GM21737 (cell line): ENCODE measurements around the gene STAT2.
"Not testable (repeated sequence)": the region's sequence is repeated elsewhere in the genome, so short reads cannot be mapped to it uniquely, and the experiment has no call there.

Experiments used
- ATAC-seq: cut with Tn5 transposase; IDR thresholded peaks from one replicate; pipeline ENCODE4 v1.9.1; 2021; ENCODE audit warnings: mild to moderate bottlenecking, moderate library complexity; ENCODE audit not compliant: unreplicated experiment

Gene STAT2

DNA sequence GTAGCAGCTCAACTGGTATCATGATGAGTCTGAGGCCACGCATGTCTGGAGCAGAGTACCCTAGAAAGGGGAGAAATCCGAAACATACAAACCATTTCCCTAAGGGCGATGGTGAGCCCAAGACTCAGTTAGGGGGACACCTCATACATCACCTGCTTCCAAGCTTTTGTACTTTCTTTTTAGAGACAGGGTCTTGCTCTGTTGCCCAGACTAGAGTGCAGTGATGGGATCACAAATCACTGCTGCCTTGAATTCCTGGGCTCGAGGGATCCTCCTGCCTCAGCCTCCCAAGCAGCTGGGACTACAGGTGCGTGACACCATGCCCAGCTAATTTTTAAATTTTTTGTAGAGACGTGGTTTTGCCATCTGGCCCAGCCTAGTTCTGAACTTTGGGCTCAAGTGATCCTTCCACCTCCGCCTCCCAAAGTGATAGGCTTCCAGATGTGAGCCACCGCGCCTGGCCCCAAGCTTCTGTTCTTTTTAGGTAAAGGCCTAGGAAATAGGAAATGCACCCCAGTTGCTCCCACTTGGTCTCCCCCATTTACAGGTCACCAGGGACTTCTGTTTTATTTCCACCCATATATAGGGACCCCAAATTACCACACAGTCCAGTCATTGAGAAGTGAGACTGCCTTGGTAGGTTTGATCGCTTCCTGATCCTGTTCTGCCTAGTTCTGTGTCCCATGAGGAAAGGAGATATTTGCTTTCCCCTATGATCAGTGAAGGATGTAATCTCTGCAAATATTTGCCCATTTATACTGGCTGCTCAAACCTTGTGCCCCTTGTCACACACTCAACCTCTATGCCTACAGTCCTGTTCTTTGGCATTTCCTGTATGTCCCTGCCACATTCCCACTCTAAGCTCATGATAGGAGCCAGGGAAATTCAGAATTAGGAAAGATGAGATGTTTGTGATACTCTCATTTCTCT is 2.5 kb upstream of the STAT2 start, which contains the start of gene APOF:
APOF (minus strand) TSS at position 728 of the 930 bp plus-strand sequence; CDS start at position 616, 112 bp downstream.
- ATAC-seq, result no peak

DNA sequence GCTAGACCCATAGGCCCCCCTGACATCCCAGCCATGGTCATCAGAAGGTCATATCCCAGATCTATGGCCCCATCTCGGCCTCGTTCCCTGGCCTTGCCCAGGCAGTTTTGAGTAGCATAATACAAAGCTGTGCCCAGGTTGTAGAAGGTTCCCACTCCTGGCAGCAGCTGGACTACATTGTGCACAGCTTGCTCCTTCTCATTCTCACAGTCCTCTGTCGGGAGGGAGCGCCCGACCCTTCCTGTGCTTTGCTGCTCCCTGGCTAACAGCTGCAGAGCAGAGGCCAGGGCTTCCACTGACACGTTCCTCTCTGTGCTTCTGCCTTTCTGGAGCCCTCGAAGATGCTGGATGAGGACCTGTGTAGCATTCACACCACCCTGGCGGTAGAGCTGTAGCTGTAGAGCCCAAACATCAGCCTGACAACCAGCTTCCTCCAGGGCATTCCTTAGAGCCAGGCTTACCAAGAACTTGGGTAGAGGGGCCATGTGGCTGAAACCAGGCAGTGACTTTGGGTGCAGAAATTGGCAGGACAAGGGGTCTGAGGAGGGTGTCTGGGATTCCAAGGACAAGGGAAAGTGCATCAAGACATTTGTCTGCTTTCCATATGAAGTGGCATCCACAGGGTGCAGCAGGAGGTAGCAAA is 1.7 kb upstream of the STAT2 start:
- ATAC-seq, result no peak

DNA sequence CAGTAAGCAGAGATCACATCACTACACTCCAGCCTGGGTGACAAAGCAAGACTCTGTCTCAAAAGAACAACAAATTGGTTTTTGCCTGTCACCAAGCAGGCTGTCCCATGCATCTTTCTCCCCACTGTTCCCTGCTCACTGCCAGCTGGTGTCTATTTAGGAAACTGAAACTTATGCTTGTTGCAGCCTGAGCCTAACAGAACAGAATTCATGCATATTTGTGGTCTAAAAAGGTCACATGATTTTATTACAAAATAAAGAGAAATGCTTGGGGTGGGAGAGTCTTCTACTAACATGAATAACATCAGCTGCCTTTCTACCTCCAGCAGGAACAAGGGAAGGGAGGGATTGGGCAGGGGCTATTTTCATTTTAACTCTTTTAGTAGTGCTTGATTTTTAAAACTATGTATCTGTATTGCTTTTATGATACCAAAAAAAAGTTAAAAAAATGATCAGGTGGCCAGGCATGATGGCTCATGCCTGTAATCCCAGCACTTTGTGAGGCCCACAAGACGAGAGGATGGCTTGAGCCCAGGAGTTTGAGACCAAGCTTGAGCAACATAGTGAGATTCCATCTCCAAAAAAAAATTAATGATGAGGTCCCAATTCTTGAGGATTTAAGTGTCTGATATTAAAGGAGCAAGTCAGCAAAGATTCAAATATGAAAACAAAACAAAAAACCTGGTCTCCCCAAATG is 923 bp downstream of the STAT2 start:
- no peak for ATAC-seq

DNA sequence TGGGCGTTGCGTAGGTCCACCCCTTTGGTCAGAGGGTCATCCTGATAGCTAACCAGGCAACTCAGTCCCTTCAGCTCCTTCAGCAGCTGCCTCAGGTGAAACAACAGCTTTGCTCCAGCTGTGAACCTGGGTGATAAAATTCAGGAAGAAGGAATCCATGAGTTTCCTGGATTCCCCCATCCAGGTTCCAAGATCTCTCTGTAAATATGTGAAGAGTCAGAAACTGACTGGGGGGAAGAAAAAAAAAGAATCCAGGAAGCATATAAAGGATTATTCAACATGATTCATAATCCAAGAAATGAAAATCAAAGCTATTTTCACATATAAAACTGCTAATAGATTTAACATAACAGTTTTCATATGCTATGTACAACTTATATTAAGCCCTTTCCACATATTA is 8.6 kb downstream of the STAT2 start:
- no peak for ATAC-seq

DNA sequence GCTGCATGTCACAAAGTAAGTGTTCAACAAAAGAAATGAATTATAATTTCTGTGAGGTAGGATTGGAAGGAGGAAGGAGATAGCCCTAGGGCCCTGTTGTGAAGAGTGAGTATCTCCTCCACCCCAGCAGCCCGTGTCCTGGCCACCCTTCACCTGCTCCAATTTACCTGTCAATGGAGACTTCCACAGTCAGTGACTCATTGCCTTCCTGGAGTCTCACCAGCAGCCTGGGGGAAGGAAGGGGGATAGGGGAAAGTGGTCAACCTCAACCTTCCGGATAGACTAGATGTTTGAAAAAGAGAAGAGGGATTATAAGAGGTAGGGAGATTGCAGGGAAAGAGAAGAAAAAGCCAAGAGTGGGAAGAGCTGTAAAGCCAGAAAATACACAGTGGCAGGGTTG is 9.2 kb downstream of the STAT2 start:
- no peak for ATAC-seq

DNA sequence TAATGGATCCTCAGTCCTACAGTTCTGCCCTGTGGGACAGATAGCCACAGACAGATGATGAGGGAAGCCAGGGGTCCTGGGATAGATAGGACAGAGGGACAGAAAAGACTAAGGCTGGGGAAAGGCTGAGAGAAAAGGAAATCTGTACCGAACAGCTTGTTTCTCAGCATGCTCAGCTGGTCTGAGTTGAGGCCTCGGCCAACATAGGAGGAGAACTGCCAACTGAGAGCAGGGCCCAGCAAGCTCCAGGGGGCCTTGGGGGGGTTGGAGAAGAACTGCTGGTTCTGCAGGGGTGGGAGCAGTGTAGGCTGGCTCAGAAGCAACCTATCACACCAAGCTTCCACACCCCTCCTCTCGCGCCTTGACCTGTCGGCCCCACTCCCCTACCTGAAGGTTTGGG is 11.1 kb downstream of the STAT2 start:
- ATAC-seq, result no peak

DNA sequence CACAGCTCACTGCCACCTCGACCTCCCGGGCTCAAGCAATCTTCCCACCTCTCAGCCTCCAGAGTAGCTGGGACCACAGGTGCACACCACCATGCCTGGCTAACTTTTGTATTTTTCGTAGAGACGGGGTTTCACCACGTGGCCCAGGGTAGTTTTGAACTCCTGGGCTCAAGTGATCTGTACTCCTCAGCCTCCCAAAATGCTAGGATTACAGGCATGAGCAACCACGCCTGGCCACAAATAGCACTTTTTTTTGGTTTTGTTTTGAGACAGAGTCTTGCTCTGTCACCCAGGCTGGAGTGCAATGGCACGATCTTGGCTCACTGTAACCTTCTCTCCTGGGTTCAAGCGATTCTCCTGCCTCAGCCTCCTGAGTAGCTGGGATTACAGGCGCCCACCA is 12.7 kb downstream of the STAT2 start:
- ATAC-seq, result not testable (repeated sequence)

DNA sequence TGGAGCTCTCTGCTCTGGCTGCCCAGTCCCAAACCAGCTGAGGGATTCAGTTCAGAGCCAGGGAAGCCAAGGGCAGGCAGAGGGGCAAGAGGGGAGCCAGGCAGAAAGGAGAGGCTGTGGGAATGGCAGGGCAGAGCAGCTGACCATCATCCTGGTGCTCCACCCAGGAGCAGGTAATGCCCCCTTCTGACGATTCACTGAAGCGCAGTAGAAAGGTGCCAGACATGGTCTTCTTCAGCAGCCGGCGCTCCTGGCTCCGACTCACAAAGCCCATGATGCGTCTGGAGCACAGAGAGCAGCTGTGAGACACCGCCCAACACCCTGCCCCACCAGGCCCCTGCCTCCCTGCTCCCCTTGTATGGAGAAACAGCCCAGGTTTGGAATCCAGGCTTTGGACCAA is 13.2 kb downstream of the STAT2 start:
- ATAC-seq, result no peak

DNA sequence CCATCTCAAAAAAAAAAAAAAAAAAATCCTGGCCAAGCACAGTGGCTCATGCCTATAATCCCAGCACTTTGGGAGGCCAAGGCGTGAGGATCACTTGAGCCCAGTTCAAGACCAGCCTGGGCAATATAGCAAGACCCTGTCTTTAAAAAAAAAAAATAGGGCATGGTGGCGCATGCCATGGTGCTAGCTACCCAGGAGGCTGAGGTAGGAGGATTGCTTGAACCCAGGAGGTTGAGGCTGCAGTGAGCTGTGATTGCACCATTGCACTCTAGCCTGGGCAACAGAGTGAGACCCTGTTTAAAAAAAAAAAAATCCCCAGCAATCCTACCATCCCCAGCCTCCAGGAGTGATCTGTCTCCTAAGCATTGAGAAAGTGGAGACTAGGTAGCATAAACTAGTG is 17.6 kb downstream of the STAT2 start:
- not testable (repeated sequence) for ATAC-seq

DNA sequence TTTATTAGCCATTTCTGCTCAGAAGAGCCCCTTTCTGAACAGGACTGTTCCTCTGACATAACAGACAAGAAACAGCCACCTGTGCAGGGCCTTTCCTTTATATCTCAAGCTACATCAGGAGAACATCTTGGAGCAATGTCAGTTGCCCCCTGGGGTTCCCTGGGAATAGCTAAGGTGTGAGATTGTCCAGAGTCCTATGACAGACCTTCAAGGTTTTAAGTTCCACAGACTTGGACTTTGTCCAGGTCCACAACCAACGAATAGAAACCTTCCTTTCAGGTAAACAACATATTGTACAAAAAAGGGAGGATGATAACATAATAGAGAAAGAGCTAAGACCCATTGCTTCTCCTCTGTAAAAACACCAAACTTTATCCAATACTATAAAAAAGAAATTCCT is 18.3 kb downstream of the STAT2 start:
- no peak for ATAC-seq

DNA sequence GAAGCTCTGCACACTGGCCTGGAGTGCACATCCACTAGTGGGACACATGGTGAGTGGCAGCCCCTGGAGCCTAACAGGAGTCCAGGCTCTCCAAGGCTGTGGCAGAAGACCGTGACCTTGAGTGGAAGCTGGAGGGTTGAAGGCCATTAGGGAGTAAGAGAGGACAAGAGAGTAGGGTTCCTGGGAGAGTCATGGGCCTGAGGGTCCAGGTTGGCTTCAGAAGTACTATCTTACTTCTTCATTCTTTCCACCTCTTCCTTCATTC is 20.8 kb downstream of the STAT2 start:
- no peak for ATAC-seq

DNA sequence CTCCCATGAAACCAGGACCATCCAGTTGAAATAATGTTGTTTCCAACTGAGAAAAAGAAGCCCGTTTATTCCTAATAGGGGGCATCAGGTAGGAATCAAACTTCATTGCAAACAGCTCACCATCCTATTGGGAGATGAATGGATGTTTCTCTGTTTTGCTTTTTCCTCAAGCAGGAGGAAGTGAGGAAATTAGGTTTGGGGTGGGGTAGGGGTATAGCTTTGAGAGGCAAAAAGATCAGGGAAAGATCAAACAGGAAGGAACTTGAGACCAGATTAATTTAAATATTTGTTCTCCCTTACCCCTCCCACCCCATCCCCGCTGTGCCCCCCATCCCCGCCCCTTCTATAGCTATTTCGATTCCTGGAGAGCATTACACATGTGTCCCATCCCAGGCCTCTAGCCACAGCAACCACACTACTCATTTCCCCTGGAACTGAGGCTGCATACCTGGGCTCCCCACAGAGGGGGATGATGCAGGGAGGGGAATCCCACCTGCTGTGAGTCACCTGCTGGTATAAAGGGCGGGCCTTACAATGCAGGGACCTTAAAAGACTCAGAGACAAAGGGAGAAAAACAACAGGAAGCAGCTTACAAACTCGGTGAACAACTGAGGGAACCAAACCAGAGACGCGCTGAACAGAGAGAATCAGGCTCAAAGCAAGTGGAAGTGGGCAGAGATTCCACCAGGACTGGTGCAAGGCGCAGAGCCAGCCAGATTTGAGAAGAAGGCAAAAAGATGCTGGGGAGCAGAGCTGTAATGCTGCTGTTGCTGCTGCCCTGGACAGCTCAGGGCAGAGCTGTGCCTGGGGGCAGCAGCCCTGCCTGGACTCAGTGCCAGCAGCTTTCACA is 21.4 kb downstream of the STAT2 start, which contains the start of gene IL23A:
IL23A (plus strand) TSS at position 577 of the 850 bp plus-strand sequence; CDS start at position 738, 161 bp downstream.
- peak; percentile 37 for ATAC-seq

DNA sequence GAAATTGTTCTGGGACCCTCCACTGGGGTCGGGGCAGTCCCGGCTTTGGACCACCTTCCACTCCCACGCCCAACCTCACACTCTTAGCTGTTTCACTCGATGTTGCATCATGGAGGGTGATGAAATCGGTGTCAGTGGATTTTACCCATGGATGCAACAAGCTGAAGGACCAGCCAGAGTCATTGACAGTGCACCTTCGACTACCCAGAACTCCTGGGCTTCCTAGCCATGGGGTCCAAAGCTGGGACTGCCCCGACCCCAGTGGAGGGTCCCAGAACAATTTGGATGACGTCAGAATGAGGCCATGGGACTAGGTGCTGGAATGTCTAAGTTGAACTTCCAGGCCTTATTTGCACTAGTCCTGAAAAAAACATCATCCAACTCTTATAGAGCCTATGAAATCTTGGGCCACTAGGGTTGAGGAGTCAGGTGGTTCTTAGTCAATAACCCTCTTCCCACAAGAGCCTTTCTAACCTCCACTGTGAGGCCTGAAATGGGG is 22.1 kb downstream of the STAT2 start:
- no peak for ATAC-seq

DNA sequence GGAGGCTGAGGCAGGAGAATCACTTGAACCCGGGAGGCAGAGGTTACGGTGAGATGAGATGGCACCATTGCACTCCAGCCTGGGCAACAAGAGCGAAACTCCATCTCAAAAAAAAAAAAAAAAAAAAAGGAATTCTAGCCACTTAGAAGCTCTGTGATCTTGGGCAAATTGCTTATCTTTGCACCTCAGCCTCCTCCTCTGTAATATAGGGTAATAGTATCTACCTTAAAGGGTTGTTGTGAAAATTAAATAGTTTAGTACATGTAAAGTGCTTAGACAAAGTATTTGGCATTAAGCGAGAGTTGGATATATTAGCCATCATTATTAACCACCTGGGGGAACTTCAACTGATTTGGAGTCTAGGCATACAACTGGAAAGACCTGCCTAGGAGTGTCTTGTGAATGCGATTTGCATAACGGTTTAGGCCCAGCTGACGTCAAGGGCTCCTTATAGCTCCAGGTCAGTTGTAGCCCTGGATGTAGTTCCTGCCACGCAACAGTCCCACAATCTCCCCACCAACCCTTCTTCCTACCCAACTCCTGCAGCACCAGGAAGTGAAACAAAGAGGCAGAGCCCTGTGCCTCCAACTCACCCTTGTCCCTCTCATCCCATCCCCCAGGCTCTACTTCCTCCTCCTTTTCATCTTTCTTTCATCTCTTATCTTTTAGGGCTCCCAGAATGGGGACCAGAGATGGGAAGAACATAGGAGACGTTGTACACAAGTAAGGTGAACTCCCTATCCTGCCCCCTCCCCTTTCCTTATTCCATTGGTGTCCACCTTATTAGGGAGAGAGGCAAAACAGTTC is 23.3 kb downstream of the STAT2 start:
- ATAC-seq, result no peak

DNA sequence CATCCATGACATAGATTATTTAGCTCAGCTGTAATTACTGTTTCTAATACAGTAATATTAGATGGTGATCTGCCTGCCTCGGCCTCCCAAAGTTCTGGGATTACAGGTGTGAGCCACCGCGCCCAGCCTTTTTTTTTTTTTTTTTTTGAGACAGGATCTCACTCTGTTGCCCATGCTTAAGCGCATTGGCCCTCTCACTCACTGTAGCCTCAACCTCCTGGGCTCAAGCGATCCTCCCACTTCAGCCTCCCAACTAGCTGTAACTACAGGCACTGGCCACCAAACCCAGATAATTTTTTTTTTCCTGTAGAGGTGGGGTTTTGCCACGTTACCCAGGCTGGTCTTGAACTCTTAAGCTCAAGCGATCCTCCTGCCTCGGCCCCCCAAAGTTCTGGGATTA is 24.4 kb downstream of the STAT2 start:
- ATAC-seq, result not testable (repeated sequence)

DNA sequence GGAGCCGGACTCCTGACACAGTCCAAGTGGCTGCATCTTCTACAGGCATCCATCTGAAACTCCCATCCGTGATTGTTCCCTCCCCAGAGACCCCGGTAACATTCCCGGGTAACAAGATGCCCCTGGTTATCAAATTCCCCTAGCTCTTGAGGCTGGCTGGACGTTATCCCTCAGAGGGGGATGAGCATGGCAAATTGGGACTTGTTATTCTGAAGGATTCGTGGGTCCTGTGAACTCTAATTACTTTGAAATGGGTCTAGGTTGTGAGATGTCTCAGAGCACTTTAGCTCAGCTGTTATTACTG is 25.5 kb downstream of the STAT2 start:
- ATAC-seq, result no peak

DNA sequence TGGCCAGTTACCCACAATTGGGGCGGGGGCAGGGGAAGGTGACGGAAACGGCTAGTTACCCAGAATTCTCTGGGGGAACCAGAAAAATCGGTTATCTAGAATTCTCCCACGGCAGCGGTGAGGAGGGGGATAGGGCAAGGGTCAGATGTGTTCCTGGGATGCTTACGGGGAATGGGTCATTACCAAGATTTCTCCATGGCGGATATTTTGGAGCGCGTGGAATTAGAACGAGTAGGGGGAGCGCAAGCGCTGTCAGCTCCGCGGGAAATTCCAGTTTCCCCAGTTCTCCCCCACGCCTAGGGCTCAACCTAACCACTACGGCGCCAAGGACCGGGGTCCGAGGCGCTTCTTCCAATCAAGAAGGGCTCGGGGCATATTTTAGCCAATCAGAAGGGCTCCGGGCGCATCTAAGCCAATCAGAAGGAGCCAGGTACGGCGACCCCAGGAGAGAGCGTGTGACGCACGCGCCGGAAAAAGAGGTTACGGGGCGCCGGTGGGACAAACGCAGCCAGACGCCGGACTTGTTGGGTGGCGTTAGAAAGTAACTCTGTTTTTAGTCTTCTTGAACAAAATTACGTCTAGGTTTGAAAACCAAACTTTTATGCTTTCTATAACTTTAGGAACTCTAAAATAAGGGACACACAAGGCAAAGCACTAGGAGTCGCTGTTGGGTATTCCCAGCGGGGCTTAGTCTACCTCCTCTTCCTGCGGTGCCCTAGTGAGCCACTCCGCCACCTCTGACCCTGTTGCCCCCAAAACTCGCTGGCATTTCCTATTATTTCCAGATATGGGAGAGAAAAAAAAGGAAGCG is 26.0 kb downstream of the STAT2 start, which contains the start of gene PAN2:
PAN2 (minus strand) TSS at position 322 of the 811 bp plus-strand sequence. CDS start 906 bp downstream, outside the sequence.
- ATAC-seq, result peak; percentile 91

DNA sequence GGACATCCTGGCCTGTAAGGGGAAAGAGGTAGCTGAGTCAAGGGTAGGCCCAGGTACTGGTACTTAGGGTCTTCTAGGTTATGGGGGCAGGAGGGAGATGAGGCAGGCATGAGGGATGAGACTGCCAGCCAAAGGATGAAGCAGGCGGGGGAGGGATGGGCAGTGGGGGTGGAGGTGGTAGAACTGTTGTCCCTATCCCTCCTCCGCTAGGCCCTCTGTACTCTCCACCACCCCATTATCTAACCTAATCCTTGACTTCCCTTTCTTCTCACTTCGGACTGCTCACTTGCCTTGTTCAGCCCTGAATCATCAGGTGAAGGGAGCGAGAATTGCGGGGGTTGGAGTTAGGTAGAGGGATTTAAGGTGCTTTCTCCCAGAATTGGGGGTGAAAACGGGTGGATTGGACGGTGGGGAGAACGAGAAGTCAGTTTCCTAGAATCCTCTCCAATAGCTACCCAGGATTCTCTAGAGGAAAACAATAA is 26.7 kb downstream of the STAT2 start:
- ATAC-seq, result no peak
